Gastroesophageal sphincter (tissue), 4 donors: ENCODE data around the gene NAT8L. TPM values are rescaled to one million over a fixed set of nuclear protein-coding genes. Genes with fewer than 3 reads are reported as not detected.

Experiments
- ATAC-seq: fragments of 150-250 bp; one replicate; pipeline ENCODE4 v1.9.1; 2016; ENCODE audit warnings: mild to moderate bottlenecking, moderate library complexity
- H3K27ac ChIP-seq, 4 donors: fragments of 200-600 bp; sonication (generic) in 3 of 4; 1 replicate in 3 of 4; 2 replicates in 1 of 4; pipeline ENCODE4 v1.5.1; 2016 to 2019
- H3K27me3 ChIP-seq: fragments of 200-600 bp; sonication (generic); one replicate; pipeline ENCODE4 v1.5.1; 2019
- H3K36me3 ChIP-seq, 2 donors: fragments of 200-600 bp; sonication (generic); one replicate each; pipeline ENCODE4 v1.5.1; 2019; ENCODE audit warnings: control low read depth in 1 of 2
- H3K4me1 ChIP-seq, 3 donors: fragments of 200-600 bp; sonication (generic); 1 replicate in 2 of 3; 2 replicates in 1 of 3; pipeline ENCODE4 v1.5.1; 2016 to 2019; ENCODE audit warnings: control low read depth in 2 of 3
- H3K4me3 ChIP-seq, 2 donors: fragments of 200-600 bp; sonication (generic); one replicate each; pipeline ENCODE4 v1.5.1; 2019; ENCODE audit warnings: mild to moderate bottlenecking in 1 of 2, moderate library complexity in 1 of 2
- H3K9me3 ChIP-seq, 3 donors: fragments of 200-600 bp; sonication (generic); one replicate each; pipeline ENCODE4 v1.5.1; 2017 to 2019; ENCODE audit warnings: control low read depth in 2 of 3
- EP300 ChIP-seq: sonication (generic); formaldehyde crosslinking; IDR thresholded peaks from one replicate; pipeline ENCODE4 v1.6.1; 2017; ENCODE audit warnings: antibody characterized with exemption, mild to moderate bottlenecking
- POLR2A ChIP-seq, 2 donors: fragments of 450-650 bp; IDR thresholded peaks; one replicate each; pipeline ENCODE4 v1.6.1; 2017; ENCODE audit warnings: antibody characterized with exemption in 2 of 2, mild to moderate bottlenecking in 2 of 2, moderate library complexity in 1 of 2
- POLR2AphosphoS5 ChIP-seq: sonication (generic); formaldehyde crosslinking; IDR thresholded peaks from one replicate; pipeline ENCODE4 v1.6.1; 2017; ENCODE audit warnings: antibody characterized with exemption
- WGBS, 2 donors: methylation state at CpG; one replicate each; pipeline ENCODE4 v1.1.5; 2018; ENCODE audit warnings: low coverage in 1 of 2; 5-methylcytosine and 5-hydroxymethylcytosine counted together
- total RNA-seq, 4 donors: library from RNA; depleted of rRNA; stranded (reverse); fragments of >200 nt; gene quantifications; one replicate each; pipeline ENCODE4 v1.1.0, GENCODE V29; 2016
- TF ChIP-seq, protein P1 (sequence below), 4 experiments: fragments of 200-600 bp in 2 of 4; fragments of 450-650 bp in 2 of 4; sonication (generic) in 1 of 4; IDR thresholded peaks; one replicate each; pipeline ENCODE4 v1.5.1; 2017 to 2019; ENCODE audit warnings: antibody characterized with exemption in 4 of 4, mild to moderate bottlenecking in 2 of 4, moderate library complexity in 2 of 4

Gene NAT8L
- total RNA-seq, 4 donors from 2014 or later = 0.15 to 0.40 (median 0.35) TPM; not detected in 1

- WGBS, 2 donors = 94% methylated on average over 2 of the region's 12 CpGs; no CpG with 5 or more reads in 1 of the 2 donors
- Histone ChIP-seq H3K27ac (no peak overlapping the region), H3K4me3 (no peak overlapping the region), H3K27me3 (peaks cover 6% of the 10 kb centered on the region), H3K9me3 (no peaks in the 10 kb centered on the region), H3K4me1 (no peaks in the 10 kb centered on the region), H3K36me3 (no peaks in the 10 kb centered on the region)
- TF ChIP-seq EP300 (no peak), POLR2AphosphoS5 (no peak), POLR2A (IDR thresholded peaks at IDR 0.05) (no peak)
- TF ChIP-seq, protein P1, sequence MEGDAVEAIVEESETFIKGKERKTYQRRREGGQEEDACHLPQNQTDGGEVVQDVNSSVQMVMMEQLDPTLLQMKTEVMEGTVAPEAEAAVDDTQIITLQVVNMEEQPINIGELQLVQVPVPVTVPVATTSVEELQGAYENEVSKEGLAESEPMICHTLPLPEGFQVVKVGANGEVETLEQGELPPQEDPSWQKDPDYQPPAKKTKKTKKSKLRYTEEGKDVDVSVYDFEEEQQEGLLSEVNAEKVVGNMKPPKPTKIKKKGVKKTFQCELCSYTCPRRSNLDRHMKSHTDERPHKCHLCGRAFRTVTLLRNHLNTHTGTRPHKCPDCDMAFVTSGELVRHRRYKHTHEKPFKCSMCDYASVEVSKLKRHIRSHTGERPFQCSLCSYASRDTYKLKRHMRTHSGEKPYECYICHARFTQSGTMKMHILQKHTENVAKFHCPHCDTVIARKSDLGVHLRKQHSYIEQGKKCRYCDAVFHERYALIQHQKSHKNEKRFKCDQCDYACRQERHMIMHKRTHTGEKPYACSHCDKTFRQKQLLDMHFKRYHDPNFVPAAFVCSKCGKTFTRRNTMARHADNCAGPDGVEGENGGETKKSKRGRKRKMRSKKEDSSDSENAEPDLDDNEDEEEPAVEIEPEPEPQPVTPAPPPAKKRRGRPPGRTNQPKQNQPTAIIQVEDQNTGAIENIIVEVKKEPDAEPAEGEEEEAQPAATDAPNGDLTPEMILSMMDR (IDR thresholded peaks at IDR 0.05) = no peak
- no peak for ATAC-seq
Measured at GRCh38 chr4:2075171-2075986, 16.3 kb downstream of the NAT8L start.

GRCh38 chr4:2075987-2076907 lies 17.1 kb downstream of the NAT8L start:
- H3K36me3 ChIP-seq = no peaks in the 10 kb centered on the region
- TF ChIP-seq EP300 = no peak
- TF ChIP-seq, protein P1 (IDR thresholded peaks at IDR 0.05) = no peak
- no peak for TF ChIP-seq POLR2A (IDR thresholded peaks at IDR 0.05)
- no peaks in the 10 kb centered on the region for H3K4me1 ChIP-seq
- no peak overlapping the region for H3K27ac ChIP-seq
- H3K9me3 ChIP-seq = no peaks in the 10 kb centered on the region
- ATAC-seq = no peak
- H3K27me3 ChIP-seq = no peaks in the 10 kb centered on the region
- no peak overlapping the region for H3K4me3 ChIP-seq
- WGBS, 2 donors = no CpG with 5 or more reads among the region's 31 CpGs

DNA sequence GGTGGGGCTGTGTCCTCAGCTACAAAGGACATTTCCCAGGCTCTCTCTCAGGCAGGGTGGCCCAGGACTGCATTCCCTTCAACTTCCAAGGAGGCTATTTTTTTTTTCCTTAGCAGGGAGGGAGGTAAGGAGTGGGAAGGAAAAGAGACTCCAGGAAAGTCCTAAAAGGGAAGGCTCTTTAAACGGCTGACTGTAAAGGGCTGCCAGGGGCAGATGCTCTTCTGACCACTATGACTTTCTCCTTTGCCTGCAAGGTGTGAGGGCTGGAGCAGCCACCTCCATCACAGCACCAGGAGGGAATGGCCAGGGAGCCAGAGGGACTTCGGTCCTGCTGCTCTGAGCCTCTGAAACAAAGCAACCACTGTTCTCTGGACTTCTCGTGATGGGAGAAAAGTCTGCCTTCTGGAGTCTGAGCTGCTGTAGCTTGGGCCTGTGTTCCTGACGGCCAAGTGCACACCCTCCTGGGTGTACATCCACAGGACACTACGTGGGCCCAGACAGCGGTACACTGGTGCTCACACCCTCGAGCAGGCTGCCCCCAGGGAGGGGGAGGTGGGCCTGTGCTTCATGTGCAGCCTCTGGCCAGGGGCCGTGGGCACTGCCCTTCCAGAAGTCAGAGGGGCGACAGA lies 17.9 kb downstream of the NAT8L start:
- WGBS, 2 donors = no CpG with 5 or more reads among the region's 9 CpGs
- ATAC-seq = no peak

GRCh38 chr4:2077537-2078460 lies 18.7 kb downstream of the NAT8L start:
- H3K27ac ChIP-seq = no peak overlapping the region
- no peaks in the 10 kb centered on the region for H3K4me1 ChIP-seq
- WGBS, 2 donors = 88 to 89% methylated on average over 3 to 9 of the region's 17 CpGs
- no peaks in the 10 kb centered on the region for H3K27me3 ChIP-seq
- no peaks in the 10 kb centered on the region for H3K36me3 ChIP-seq
- no peaks in the 10 kb centered on the region for H3K9me3 ChIP-seq
- TF ChIP-seq POLR2AphosphoS5 (no peak), EP300 (no peak), POLR2A (IDR thresholded peaks at IDR 0.05) (no peak)
- TF ChIP-seq, protein P1 (IDR thresholded peaks at IDR 0.05) = no peak
- ATAC-seq = no peak
- no peak overlapping the region for H3K4me3 ChIP-seq

More for the DNA sequence above, 17.9 kb downstream of the NAT8L start:
- Histone ChIP-seq H3K27me3 (no peaks in the 10 kb centered on the region), H3K9me3 (no peaks in the 10 kb centered on the region), H3K36me3 (no peaks in the 10 kb centered on the region), H3K27ac (no peak overlapping the region), H3K4me1 (no peaks in the 10 kb centered on the region), H3K4me3 (no peak overlapping the region)
- TF ChIP-seq POLR2AphosphoS5 = no peak
- TF ChIP-seq, protein P1 (IDR thresholded peaks at IDR 0.05) = no peak
- TF ChIP-seq EP300 = no peak
- TF ChIP-seq POLR2A (IDR thresholded peaks at IDR 0.05) = no peak
